ENCODE results near the gene NUP93.

GRCh38 chr16:56758432-56758831, 28.5 kb downstream of the NUP93 start:
- TF ChIP-seq CTCF (IDR thresholded peaks at IDR 0.05) (no peak), POLR2A (IDR thresholded peaks at IDR 0.05) (no peak)
